NCI-H1092 treated with DMSO at 0.1 percent for 48 hours (cell line): Measurements from ENCODE around the gene OR6B2.

ENCODE experiments used
- DNase-seq: peaks from one replicate; lab custom pipeline; 2025; lab: John Stamatoyannopoulos, UW

The OR6B2 gene

DNA sequence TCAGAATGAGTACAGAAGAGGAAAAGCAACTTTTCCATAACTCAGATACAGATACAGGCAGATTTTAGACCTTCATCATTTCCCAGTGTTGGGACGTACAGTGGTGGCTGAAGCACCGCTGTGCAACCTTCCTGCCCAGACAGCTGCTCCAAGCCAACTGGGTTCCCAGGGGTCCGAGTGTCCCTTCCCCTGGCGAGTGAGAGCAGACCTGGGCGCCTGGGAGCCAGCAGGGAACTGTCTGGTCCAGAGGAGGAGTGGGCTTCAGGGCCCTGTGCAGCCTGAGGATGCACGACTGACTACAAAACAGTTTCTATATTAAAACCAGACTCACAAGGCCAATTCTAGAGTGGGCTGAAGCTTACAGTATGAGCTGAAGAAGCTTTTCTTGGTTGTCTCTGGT, 11.1 kb upstream of the OR6B2 start:
- DNase-seq = no peak

DNA sequence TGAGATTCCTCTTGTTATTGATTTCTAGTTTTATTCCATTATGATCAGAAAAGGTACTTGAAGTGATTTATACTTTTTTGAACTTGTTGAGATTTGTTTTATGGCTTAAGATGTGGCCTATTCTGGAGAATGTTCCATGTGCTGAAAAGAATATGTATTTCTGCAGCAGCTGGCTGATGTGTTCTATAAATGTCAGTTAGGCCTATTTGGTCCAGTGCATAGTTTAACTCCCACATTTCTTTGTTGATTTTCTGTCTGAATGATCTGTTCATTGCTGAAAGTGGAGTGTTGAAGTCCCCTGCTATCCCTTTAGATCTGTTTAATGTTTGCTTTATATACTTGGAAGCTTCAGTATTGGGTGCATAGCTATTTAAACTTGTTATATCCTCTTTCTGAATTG, 7.1 kb upstream of the OR6B2 start:
- no peak for DNase-seq

GRCh38 chr2:240033330-240033678, 3.1 kb upstream of the OR6B2 start:
- DNase-seq = no peak

DNA sequence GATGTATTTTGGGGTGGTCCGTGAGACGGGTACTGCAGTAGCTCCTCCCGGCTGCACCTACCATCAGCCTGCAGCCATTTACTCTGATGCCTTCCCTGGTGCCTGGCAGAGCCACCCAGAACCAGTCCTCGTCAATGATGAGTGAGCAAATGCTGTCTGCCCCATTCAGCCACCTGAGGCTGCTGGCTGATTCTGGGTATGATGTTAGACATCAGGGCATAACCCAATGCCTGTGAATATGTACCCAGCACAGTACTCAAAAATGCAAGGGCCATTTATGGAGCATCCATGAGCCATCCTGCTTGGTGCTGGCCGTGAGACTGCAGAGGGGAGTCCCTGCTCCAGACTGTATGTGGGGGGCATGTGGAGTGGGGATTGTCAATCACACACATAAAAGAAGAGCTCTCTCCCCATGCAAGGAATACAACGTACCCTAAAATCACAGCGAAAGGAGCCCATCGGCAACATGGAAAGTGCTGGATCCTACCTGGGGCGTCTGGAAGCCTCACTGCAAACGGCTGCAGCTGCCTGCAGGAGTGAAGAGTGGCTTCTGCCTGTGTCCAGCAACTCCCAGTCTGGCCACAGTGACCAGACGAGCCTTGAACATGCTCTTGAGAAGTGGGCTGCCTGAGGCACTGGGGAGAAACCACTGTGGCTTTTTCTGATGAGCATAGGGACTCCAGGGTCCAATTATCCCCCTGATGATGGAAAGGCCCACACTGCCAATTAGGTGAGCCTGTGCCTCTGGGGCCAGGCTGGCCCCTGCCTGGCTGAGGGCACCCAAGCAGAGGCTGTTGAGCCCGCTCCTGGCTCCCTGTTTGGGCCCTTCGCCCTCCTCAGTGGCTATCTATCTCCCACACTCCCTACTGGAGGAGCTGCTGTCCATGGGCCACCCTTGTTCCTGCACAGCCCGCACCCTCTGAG, 2.4 kb upstream of the OR6B2 start:
- no peak for DNase-seq

GRCh38 chr2:240024766-240025165, 5.5 kb downstream of the OR6B2 start:
- no peak for DNase-seq

GRCh38 chr2:240023792-240024191, 6.4 kb downstream of the OR6B2 start:
- DNase-seq = no peak

DNA sequence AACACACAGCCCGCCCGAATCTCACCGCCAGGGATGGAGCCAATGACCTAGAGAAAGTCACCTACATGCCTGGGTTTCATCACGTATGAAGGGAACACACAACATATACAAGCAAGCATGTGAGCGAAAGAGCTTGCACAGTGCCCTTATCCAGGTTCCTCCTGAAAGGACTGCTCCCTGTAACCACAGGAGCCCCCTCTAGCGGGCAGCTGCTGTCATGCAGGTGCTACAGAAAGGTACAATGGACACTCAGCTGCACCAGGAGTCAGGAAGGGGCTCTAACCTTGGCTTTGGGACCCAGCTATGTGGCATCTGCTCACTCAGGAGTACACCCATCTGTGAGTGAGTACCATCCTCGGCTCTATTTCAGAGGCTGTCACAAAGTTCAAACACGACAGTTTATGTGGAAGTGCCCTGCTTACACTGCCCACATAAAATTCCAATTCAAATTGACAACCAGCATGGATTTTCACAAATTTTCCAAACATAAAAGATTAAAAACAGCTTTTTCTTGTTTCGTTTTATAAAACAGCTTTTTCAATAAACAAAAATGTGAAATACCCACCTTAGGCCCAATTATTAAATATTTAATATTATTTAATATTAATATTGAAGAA, 8.6 kb downstream of the OR6B2 start:
- peak; percentile 0 for DNase-seq

- DNase-seq = no peak
Observed at GRCh38 chr2:240018071-240018750, 12.0 kb downstream of the OR6B2 start.

GRCh38 chr2:240014327-240014726, 15.9 kb downstream of the OR6B2 start:
- no peak for DNase-seq

DNA sequence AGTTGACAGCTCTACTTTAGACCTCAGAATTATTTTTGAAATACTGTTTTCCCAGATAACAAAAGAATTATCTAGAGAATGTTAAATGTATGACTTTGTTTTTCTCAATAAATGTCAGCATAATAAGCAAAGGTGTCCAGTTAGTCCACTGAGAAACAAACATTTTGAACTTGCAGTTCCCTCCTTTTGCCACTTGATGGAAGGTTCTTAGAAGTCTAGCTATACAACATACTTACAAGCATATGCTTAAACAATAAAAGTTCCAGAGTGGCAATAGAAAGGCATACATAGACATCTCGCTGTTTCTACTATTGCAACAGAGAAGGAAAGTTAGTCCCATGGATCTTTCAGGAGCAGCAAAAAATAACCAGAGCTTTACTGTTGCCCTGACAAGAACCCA, 16.9 kb downstream of the OR6B2 start:
- no peak for DNase-seq

DNA sequence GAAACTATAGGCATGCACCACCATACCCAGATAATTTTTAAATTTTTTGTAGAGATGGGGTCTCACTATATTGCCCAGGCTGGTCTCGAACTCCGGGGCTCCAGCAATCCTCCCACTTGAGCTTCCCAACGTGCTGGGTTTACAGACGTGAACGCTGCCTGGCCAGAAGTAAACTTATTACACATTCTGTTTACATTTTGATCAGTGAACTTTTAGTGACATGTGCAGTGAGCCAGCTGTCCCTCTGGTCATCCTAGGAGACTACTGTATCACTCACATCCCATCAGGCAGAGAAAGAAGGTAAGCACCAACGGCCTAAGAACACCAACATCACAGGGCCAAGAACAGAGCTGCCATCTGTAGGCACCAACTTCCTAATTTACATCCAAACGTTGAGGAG, 27.2 kb downstream of the OR6B2 start:
- no peak for DNase-seq

DNA sequence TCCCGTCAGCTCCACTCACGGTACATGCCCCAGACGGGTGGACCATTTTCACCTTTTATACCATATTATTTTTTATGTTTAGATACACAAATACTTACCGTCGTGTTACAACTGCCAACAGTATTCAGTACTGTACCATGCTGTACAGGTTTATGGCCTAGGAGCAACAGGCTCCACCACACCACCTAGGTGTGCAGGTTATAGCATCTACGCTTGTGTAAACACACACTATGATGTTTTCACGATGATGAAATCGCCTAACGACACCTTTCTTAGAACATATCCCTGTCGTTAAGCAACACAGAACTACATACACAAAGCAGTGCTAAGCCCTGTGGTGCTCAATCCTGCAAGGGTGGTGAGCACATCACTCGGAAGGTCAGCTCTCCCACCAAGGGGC, 29.6 kb downstream of the OR6B2 start:
- DNase-seq = no peak

- no peak for DNase-seq
Observed at GRCh38 chr2:239997686-239998409, 32.4 kb downstream of the OR6B2 start.

DNA sequence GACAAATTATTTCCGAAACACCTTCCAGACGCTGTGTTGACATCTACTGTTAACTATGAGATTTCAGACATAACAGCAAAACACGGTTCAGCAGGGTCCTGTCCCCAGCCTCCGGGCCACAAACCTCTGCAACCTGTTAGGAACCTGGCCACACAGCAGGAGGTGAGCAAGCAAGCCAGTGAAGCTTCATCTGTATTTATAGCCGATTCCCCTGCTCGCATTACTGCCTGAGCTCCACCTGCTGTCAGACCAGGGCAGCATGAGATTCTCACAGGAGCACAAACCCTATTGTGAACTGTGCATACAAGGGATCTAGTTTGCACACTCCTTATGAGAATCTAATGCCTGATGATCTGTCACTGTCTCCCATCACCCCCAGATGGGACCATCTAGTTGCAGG, 36.1 kb downstream of the OR6B2 start:
- no peak for DNase-seq

- no peak for DNase-seq
Observed at GRCh38 chr2:239993291-239993690, 36.9 kb downstream of the OR6B2 start.

- peak; percentile 34 for DNase-seq
Observed at GRCh38 chr2:239991689-239992314, 38.4 kb downstream of the OR6B2 start.

- DNase-seq = no peak
Observed at GRCh38 chr2:239990966-239991365, 39.3 kb downstream of the OR6B2 start.

- DNase-seq = no peak
Observed at GRCh38 chr2:239985356-239985755, 44.9 kb downstream of the OR6B2 start.

GRCh38 chr2:239984421-239985194, 45.6 kb downstream of the OR6B2 start:
- no peak for DNase-seq

- no peak for DNase-seq
Observed at GRCh38 chr2:239983004-239983778, 47.0 kb downstream of the OR6B2 start.
